GM18867 (cell line): ENCODE measurements around the gene PHF5A.

Experiments
- ATAC-seq: cut with Tn5 transposase; IDR thresholded peaks from one replicate; pipeline ENCODE4 v1.9.1; 2021; ENCODE audit warnings: mild to moderate bottlenecking, moderate library complexity; ENCODE audit not compliant: unreplicated experiment

PHF5A gene, protein sequence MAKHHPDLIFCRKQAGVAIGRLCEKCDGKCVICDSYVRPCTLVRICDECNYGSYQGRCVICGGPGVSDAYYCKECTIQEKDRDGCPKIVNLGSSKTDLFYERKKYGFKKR

DNA sequence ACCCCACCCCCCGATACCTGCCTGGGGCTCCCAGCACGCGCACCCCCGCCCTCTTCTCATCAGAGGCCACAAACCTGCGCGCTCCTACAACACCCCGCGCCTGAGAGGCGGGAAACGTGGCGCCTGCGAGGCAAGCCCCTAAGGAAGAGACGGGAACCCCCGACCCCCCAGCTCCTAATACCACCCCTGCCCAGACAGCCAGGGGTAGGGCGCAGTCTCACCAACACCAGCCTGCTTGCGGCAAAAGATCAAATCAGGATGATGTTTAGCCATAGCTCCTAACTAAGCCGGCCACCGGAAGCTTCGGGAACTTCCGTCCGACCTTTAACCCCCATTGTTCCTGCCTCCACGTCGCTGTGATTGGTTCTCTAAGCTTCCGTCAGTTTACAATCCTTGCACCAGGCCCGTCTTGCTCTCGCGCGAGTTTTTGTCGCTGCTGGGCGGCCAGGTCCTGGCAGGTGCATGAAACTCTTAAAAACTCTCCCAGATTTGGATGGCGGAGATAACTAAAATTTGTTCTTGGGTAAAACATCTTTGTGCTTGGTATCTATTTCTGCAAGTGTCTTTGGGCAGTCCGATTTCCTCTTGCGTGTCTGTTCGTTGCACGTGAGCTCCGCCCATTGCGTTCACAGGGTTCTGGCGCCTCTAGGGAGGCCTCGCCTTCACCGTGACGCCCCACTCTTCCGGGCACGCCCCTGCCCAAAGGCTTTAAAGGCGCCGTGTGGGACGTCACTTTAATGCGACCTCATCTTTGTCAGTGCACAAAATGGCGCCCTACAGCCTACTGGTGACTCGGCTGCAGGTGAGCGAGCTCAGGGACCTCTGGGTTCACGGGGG, at the start of gene PHF5A, which contains the start of gene ACO2:
Gene PHF5A, minus strand, starts transcription at position 312 of the 837 bp plus-strand sequence. Its CDS starts 39 bp downstream, at position 273.
Gene ACO2, plus strand, starts transcription at position 737 of the 837 bp plus-strand sequence. Its CDS starts 30 bp downstream, at position 767.
- peak; percentile 85 for ATAC-seq

DNA sequence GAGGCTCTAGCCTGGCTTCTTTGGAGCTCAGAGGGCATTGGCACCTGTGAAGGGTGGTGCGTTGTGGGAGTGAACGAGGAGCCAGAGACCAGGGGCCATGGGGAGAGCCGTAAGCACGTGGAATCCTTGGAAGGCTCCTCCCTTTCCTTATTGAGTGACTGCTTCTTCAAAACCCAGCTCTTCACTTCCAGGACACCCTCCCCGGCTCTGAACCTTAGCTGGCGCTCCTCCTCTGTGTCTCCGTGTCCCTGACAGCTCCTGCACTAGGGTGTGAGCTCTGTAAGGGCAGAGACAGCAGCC, 49.5 kb upstream of the PHF5A start:
- ATAC-seq: no peak

DNA sequence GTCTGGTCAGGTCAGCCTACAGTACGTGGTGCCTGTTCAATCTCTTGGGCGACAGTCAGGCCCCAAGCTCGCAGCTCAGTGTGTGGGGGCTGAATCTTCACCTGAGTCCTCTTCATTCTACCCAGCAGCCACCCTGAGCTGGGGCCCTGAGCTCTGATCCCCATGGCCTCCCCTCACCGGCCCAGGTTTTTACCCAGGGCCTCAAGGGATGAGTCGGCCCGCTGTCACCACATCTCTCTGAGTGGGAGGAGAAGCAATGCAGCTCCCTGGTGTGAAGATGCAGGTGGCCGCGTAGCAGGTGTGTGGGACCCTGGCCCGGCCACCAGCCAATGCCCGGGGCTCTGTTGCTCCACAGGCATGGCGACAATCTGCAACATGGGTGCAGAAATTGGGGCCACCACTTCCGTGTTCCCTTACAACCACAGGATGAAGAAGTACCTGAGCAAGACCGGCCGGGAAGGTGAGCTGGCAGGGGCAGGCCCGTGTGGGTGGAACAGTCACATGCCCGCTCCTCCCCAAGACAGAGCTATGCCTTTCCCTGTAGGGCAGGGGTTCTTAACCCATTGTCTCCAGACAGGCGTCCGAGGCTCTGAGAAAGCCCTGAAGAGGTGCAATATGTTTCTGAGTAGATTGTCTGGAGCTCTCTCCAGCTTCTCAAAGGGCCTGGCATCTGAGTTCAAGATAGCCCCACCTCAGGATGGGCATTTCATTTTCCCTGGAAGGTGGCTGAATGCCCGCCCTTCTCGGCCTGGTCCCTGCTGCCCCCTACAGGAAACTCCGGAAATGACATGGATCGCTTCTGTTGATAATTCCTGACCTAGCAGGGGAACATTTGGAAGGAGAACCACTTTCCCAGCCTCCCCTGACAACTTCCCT, 48.9 kb upstream of the PHF5A start:
- no peak for ATAC-seq

DNA sequence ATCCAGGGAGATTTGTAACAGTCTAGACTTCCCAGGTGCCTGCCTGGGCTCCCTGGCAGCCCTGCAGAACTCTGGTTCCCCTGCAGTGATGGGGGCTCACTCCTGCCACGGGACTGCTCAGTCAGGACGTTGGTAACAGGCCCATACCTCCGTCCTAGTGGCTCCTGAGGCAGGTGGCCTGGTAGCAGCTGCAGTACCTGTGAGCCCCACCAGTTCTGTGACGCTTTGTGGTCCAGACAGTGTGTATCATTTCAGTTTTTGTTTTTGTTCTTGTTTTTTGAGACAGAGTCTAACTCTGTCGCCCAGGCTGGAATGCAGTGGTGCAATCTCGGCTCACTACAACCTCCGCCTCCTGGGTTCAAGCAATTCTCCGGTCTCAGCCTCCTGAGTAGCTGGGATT, 48.0 kb upstream of the PHF5A start:
- no peak for ATAC-seq

DNA sequence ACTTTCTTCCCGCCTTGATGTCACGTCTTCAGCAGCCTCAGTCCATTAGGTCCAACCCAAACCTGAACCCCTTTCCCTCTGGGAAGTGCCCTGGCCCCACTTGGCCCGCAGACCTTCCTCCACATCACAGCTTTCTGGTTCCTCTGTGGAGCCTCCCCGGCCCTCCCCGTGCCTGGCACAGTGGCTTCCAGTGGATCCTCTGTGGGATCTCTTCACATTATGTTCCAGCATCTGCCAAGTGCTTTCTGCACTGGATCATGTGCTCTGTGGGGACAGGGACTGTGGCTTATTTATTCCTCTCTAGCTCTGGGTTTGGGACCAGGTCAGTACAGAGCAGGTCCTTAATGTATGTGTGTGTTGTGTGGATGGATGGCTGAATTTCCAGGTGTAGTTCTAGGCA, 44.9 kb upstream of the PHF5A start:
- ATAC-seq: no peak

DNA sequence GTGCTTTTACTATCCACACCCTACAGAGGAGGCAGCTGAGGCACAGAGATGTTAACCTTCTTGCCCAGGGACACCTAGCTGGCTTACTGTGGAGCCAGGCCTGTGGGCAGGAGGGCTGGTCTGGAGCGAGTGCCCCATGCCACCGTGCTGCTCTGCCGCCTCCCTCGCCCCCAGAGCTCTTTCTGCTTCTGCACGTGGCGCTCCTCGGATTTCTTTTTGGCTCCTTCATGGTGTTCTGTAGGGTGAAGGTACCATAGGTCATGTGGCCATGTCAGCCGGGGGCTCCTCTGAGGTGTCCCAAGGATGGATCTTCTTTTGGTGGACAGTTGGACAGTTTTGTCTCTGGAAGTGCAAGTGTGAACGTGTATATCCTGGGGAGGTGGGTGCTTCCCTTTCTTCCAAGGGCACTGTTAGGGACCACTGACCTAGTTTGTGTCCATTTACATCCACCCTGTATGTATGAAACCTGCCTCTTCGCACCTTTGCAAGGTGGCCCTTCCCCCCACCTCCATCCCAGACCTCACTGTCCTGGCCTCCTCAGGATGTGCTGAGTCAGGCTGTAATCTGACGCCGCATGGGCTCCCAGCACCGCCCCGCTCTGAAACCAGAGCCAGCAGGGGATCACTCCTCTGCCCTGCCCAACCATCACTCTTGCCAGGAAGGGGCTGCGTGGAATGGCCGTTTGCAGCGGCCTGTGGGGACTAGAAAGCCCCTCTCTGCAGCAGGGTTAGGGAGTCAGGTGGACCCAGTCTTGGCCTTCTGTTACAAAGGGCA, 44.1 kb upstream of the PHF5A start:
- ATAC-seq: no peak

DNA sequence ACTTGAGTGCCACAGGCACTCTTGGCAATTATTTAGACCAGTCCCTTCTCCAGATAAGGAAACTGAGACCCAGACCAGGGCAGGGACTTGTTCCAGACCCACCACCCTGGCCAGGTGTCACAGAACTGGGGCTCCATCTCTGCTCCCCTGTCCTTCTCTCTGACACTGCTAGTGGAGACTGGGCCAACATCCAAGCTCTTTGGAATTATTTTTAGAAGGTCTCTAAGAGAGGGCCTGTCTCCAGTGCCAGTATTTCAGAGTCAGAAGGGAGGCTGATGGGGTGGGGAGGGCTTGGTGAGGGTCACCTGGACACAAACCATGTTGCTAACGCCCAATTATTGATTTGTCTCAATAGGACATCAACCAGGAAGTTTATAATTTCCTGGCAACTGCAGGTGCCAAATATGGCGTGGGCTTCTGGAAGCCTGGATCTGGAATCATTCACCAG, 43.1 kb upstream of the PHF5A start:
- no peak for ATAC-seq

DNA sequence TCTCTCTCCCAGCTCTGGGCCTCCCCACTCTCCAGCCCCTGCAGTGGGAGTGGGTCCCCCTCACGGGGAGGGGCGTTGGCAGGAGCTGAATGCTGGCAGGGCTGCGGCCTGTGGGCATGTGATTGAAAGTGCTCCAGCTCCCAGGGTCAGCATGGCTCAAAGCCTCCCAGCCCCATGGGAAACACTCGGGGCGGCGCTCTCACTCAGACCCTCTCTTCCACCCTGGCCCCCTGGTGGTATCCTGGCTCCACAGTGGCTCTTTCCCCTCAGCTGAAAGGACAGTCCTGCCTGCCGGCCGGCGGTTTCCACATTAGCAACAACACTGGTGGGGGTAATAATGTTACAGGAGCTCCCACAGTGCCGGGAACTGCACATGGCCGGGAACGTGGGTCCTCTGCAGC, 40.3 kb upstream of the PHF5A start:
- no peak for ATAC-seq

DNA sequence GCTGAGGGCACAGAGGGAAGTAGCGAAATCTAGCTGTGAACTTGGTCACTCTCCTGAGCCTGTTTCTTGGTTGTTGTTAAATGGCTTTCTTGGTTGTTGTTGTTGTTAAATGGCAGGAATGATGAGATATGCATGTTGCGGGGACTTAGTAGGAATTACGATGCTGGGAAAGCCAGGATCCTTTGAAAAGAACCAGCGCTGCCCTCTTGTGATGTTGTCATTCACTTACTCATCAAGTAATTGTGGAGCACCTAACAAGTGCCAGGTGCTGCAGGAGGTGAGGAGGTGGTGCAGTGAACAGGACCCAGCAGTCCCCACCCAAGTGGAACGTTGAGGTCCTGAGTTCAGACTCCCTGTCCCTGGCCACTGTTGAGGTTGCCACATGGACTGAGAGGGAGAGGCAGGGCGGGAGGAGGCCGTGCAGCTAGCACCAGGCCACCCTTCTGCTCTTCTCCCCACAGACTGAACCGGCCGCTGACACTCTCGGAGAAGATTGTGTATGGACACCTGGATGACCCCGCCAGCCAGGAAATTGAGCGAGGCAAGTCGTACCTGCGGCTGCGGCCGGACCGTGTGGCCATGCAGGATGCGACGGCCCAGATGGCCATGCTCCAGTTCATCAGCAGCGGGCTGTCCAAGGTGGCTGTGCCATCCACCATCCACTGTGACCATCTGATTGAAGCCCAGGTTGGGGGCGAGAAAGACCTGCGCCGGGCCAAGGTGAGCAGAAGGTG, 39.0 kb upstream of the PHF5A start:
- no peak for ATAC-seq

DNA sequence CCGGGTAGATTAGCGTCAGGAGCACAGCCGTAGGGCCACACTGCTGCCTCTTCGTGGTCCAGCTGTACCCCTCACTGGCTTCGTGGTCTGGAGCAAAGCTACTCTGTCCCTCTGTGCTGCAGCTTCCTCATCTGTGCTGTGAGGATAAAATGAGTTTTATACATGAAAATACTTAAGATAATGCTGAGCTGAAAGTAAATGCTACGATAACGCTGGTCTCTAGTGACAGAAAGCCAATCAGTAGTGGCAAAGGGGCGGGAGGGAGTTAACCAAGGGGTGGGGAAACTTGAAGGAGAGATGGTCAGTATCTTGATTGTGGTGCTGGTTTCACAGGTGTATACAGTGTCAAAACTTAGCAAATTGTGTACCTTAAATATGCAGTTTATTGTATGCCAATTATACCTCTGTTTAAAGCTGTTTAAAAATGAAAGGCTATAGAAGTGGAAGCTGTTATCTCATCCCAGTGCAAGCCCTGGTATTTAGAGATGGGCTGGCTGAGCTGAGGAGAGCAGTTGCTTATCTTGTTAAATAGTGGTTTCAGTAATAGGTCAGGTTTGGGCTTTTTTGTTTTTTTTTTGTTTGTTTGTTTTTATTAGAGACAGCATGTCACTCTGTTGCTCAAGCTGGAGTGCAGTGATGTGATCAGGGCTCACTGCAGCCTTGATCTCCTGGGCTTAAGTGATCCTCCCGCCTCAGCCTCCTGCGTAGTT, 37.2 kb upstream of the PHF5A start:
- ATAC-seq: no peak

DNA sequence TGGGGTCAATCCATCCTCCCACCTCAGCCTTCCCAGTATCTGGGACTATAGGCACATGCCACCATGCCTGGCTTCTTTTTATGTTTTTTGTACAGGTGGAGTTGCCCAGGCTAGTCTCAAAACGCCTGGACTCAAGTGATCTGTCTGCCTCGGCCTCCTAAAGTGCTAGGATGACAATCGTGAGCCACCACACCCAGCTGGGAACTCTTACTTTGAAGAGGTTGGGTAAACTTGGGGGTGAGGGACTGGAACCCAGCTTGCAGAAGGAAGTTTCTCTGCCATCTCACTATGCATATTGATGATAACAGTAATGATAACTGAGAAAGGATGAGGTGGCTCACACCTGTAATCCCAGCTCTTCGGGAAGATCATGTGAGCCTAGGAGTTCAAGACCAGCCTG, 36.3 kb upstream of the PHF5A start:
- no peak for ATAC-seq

DNA sequence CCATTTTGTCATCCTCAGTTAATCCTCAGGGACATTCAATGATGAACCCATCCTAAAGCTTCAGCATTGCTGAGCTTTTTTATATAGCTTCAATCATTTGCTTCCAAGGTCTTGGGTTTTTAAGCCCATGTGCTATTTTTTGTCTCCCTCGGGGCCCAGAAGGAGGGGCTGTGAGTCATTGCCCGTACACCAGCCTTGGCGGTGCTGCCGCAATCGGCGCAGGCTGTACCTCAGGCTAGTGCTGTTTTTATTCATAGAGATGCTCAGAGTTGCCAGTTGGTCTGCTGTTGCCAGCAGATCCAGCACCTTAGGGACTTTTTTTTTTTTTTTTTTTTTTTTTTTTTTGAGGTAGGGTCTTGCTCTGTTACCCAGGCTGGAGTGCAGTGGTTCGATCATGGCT, 35.9 kb upstream of the PHF5A start:
- no peak for ATAC-seq

DNA sequence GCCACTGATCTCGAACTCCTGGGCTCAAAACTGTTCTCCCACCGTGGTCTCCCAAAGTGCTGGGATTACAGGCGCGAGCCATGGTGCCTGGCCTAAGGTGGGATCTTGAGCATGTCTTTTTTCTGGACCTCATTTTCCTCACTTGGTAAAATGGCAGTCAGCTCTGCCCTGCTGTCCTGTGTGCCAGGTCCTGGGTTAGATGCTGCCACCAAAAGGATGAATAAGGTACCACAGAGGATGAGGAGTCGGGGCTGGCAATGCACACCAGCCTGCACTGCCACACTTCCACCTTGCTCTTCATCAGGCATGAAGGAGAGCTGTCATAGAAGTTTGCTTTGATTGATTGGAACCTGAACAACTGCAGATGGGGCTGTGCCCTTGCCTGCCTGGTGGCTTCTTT, 32.7 kb upstream of the PHF5A start:
- ATAC-seq: no peak

DNA sequence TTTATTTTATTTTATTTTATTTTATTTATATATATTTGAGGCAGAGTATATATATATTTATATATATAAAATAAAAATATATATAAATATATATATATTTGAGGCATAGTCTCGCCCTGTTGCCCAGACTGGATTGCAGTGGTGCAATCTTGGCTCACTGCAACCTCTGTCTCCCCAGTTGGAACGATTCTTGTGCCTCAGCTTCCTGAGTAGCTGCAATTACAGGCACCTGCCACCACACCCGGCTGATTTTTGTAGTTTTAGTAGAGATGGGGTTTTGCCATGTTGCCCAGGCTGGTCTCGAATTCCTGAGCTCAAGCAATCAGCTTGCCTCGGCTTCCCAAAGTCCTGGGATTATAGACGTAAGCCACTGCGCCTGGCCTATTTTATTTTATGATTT, 31.8 kb upstream of the PHF5A start:
- no peak for ATAC-seq

DNA sequence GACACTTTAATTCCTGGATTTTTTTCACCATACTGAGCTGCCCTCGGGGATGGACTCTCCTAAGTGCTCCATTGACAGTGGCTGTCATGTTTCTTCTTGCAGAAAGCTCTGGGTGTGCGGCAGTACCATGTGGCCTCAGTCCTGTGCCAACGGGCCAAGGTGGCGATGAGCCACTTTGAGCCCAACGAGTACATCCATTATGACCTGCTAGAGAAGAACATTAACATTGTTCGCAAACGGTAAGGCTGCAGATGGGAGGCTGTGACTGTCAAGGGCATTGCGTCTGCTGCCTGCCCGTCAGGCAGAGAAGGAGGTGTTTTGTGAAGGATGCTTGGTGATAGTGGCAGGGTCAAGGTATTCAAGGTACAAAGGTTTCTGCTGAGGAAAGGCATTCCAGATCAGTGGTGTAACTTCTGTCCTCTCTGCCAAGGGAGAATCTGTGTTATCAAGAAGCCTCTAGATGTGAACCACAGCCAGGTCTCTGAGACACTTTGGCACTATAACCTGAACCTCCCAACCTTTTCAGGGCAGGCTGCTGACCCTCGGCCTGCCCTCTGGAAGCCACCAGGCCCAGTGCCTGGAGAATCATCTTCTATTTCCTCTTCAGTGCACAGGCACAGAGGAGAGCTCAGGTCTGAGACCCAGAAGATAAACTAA, 31.3 kb upstream of the PHF5A start:
- no peak for ATAC-seq

DNA sequence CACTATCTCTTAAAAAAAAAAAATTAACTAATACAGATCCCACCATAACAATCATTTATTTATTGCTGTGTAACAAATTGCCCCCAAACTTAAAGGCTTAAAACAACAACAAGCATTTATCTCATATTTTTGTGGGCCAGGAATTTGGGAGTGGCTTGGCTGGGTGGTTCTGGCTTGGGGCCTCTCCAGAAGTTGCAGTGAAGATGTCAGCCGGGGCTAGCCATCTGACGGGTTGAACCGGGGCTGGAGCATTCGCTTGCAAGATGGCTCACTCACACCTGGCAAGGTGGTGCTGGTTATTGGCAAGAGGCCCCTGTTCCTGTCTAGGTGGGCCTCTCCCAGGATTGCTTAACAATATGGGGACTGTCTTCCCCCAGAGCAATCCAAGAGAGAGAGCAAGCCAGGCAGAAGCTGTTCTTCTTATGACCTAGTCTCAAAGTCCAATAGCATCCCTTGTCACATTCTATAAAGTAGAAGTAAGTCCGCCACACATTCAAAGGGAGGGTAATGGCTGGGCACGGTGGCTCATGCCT, 29.9 kb upstream of the PHF5A start:
- ATAC-seq: no peak

DNA sequence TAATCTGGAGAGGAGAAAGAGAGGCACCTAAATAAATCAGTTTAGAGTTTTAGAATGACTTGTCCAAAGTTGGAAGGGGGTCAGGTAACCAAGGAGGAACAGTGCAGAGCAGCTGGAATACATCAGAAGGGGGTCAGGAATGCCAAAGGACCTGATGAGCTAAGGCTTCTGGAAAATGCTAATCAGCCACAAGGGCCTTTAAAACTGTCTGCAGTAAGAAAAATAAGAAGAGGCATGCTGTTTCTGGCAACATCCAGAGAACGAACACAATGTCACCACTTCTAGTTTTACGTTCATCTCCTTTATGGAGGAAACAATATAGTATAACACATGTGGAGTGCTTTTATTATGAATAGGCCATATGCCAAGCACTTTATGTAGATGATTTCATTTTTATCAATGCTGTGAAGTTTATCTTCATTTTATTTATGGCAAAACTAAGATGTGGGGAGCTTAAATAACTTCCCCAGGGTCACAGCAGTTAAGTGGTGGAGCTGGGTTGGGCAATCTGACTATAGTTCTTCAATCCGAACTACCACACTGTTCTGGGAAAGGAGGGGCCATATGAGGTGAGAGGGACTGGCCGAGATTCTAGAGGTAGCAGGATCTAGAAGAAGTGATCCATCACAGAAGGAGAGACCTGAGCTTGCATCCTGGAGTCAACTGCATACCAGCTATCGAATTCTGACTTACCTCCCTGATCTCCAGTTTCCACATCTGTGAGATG, 23.0 kb upstream of the PHF5A start:
- no peak for ATAC-seq
